ENCODE data around the gene METTL17.
"Not testable (repeated sequence)": the region's sequence is repeated elsewhere in the genome, so short reads cannot be mapped to it uniquely, and the experiment has no call there.

METTL17 gene

GRCh38 chr14:20997115-20997514 lies 7.3 kb downstream of the METTL17 start:
- DNase-seq (ENCODE audit: low read depth in 2 of 2), result no peak

DNA sequence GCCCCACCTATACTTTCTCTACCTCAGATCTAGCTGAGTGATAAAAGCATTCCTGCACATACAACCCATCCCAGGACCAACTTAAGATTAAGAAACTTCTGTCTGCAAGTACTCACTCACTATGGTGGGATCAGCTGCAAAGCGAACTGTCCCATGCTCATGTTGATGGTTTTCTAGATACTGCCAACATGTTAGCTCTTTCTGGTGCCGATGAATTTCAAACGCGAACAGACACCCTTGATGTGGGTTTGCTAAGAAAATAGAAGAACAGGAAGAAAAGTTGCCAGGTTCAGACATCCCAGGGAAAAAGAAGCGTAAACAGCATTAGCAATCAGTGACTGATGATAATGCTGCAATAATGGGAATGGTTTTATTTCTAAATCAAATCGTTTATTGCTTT lies 7.8 kb downstream of the METTL17 start:
- no peak for DNase-seq (ENCODE audit: low read depth in 2 of 2)

- no peak for DNase-seq (ENCODE audit: low read depth in 2 of 2)
Measured at GRCh38 chr14:20998139-20998538, 8.4 kb downstream of the METTL17 start.

- DNase-seq (ENCODE audit: low read depth in 2 of 2), result no peak
Measured at GRCh38 chr14:20998674-20999366, 9.0 kb downstream of the METTL17 start, which contains the start of gene SLC39A2. SLC39A2 (plus strand) TSS chr14:20999293; CDS start chr14:20999447, 154 bp downstream.

- DNase-seq (ENCODE audit: low read depth in 2 of 2), result no peak
Measured at GRCh38 chr14:20999591-20999990, 9.8 kb downstream of the METTL17 start.

DNA sequence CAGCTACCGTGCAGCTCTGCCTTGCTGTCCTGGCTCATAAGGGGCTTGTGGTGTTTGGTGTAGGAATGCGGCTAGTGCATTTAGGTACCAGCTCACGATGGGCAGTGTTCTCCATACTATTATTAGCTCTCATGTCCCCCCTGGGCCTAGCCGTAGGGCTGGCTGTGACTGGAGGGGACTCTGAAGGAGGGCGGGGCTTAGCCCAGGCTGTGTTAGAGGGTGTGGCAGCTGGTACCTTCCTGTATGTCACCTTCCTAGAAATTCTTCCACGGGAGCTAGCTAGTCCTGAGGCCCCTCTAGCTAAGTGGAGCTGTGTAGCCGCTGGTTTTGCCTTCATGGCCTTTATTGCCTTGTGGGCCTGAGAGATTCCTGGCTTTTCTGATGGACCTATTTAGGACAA lies 11.4 kb downstream of the METTL17 start:
- DNase-seq (ENCODE audit: low read depth in 2 of 2), result no peak

GRCh38 chr14:21003788-21004346 lies 14.1 kb downstream of the METTL17 start:
- DNase-seq (ENCODE audit: low read depth in 2 of 2), result no peak

DNA sequence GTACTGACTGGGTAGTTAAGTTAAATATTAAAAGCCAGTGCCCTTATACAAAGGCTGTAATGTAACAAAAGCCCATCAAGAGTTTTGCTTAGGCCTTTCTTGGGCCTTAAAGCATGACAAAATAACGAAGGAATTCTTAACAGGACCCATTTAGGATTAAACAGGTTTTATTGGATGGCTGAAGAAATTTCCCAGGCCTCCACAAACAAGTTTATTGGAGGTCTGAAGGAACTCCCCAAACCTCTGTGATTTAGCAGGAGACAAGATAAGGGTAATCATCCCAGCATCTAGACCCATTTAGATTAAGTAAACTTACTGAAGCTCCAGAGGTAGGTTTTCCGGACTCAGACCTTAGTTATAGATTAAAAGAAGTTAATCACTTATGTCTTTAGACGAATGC lies 19.9 kb downstream of the METTL17 start:
- not testable (repeated sequence) for DNase-seq (ENCODE audit: low read depth in 2 of 2)

DNA sequence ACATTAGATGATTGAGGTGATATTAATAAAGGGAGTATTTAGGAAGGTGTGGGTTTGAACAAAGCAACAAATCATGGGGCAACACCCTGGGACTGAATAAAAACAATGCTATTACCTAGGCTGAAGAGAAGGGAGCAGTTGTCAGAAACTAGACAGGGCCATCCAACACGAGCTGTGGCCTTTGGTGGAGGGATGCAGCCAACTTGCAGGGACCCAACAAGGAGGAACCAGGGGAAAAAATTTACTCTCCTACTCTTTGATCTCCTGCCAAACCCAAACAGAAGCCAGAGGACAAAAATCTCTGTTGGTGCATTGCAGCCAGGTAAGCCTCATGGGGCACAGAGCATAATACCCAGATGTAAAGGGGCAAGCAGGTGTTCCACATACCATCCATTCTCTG lies 21.4 kb downstream of the METTL17 start:
- DNase-seq (ENCODE audit: low read depth in 2 of 2), result no peak

- DNase-seq (ENCODE audit: low read depth in 2 of 2), result peak; percentile 78 to 82
Measured at GRCh38 chr14:21014761-21015190, 25.0 kb downstream of the METTL17 start.

DNA sequence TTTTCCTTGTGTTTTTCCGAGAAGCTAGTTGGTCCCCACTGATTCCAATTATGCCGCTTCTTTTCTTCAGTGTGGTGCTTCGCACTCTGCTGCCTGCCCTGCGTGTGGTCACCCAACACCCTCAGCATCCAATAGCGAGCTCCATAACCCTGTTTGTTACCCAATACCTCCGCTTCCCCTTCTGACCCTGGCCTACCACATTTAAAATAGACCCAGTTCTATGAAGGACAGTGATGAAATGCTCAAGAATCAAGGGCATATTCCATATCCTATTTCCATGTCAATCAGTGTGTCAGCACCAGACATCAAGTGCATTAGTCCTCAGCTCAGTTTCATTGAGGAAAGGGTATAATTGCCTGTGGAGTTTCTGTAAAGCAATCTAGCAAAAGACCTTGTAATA lies 25.5 kb downstream of the METTL17 start:
- DNase-seq (ENCODE audit: low read depth in 2 of 2), result no peak

DNA sequence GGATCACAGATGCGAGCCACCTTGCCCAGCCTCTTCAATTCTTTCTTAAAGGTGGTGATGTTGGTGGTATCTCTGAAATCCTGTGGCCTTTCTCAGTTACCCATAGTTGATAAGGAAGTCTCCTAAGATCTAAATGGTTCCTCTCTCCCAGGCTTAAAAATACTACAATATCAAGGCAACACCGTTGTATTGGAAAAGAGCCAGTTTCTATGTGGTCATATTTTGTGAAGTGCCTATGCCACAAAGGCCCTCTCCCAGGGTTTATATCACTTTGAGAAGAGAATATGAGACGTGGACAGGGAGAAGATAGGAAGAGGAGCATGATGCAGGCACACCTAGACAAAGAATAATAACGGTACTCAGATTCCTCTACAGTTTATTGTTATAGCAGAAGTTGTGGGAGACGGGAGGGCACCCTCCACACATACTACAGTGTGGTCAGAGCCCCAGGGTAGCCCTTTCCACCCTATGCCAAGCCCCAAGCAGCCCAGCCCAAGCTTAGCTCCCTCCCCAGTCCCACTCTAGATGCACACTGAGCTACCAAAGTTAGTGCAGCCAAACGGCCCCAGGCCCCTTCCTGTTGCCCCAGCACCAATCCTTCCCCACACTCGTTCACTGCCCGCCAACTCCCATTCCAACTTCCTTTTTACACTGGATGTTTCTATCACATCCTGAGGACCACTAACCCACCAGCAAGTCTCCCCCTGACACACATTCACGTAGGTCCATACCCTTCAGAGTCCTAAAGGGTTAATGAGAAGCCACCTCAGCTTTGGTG lies 26.8 kb downstream of the METTL17 start:
- DNase-seq (ENCODE audit: low read depth in 2 of 2), result no peak

DNA sequence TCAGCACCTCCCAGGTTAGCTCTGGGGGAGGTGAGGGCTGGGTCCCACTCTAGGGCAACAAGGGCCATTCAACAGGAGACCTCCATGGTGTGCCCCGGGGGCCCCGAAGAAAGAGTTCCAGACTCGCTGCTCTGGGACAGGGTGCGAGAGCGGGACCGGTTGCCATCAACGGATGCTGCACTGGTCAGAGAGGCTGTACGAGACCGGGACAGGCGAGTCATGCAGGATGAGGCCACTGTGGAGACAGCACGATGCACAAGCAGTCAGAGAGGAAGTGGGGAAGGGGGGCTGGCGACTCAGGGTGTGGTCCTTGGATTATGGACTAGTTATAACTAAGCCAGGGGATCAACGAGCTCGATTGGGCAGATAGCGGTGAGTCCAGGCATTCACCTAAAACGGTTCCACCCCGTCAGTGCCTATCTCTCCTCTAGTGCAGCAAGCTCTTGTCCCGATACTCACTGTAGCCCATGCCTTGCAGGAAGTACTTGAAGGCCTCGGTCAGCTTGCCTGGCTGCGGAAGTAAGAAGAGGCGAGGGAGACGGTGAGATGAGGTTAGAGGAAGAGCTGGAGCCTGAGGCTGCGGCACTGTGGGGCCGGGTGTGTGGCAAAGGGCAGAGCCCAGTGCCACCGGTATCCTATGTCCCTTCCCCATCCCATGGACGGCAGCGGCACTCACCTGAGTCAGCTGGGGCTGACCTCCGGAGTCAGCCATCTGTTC lies 27.9 kb downstream of the METTL17 start:
- DNase-seq (ENCODE audit: low read depth in 2 of 2), result no peak

DNA sequence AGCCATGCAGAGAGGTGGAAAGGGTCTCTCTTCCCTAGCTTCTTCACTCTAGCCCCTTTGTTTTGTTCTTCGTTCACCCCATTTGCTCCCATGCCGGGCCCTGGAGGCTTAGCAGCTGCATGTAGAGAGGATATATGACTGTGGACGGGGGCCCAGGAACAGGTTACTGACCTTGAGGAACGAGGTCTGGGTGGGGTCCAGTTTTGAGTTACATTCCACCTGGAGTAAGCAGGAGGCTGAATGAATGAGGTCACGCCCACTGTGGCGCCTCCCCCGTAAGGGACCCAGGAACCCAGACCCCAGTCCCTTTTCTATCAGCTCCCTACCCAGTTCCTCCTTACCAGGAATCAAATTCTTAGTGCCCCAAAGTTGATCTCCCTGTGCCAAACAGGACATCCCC lies 28.5 kb downstream of the METTL17 start:
- DNase-seq (ENCODE audit: low read depth in 2 of 2), result no peak

DNA sequence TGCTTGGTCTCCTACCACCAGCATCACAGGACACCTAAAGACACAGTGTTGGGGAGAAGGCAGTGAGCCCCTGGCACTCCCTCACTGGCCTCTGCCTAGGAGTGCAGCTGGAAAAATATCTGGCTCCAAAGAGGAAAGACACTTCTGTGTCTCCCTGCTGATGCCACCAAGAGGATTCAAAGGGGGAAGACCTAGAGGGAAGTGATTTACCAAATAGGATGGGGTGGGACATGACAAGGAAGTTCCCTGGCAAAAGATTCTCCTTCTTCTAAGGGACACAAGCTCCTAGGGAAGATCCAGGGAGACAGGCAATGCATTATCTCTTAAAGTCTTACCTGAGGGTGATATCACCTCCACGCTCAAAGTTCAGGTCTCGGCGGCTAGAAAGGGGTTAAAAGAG lies 29.0 kb downstream of the METTL17 start:
- no peak for DNase-seq (ENCODE audit: low read depth in 2 of 2)

DNA sequence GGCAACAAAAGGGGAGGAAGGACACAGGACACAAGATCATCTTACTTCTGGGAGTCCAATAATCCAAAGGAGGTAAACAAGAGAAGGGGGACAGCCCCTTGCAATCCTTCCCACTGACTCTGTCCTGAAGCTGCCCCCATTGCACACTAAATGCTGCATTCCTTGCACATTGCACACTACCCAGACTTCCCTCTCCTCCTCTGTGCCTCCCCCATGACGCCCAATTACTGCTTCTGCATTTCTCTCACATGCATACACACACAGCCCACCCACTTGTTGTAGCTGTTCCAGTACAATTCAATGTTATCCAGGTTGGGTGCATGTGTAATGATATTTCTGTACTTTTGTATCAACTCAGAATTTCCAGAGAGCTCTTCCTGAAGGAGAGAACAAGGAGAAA lies 29.6 kb downstream of the METTL17 start:
- no peak for DNase-seq (ENCODE audit: low read depth in 2 of 2)

- DNase-seq (ENCODE audit: low read depth in 2 of 2), result no peak
Measured at GRCh38 chr14:21020977-21021545, 31.3 kb downstream of the METTL17 start.

GRCh38 chr14:21022686-21023085 lies 32.9 kb downstream of the METTL17 start:
- no peak for DNase-seq (ENCODE audit: low read depth in 2 of 2)

GRCh38 chr14:21023174-21023573 lies 33.4 kb downstream of the METTL17 start:
- DNase-seq (ENCODE audit: low read depth in 2 of 2), result no peak

- DNase-seq (ENCODE audit: low read depth in 2 of 2), result no peak
Measured at GRCh38 chr14:21023817-21024584, 34.2 kb downstream of the METTL17 start.

All from activated CD4-positive, alpha-beta T cell treated with anti-CD3 and anti-CD28 coated beads for 24 hours (primary cell).